ENCODE measurements around the gene MMP10. TPM values are rescaled to one million over a fixed set of nuclear protein-coding genes. Genes with fewer than 3 reads are reported as not detected.

Gene MMP10
- total and polyA plus RNA-seq, 10 donors = 0.06 to 0.79 (median 0.50) TPM; not detected in 5

DNA sequence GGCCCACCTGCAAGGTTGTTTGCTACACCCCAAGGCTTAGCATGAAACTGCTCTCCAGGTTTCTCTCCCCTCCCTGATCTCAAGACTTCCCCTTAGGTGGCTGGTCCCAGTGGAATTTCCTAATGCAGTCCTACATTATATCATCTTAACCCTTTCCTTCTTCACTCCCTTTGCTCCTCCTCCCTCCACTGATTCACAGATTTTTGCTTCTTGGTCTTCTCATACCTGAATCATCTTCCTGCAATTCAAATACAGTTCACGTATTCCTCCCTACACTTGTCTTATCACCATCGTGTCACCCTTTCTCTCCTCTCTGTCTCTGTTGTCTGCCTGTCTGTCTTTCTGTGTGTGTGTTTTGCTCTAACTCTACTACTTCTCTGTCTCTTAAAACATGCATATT is 17.0 kb downstream of the MMP10 start:
- WGBS, 5 donors = 74 to 91% (median 84%) methylated on average over 2 of the region's 2 CpGs
- Histone ChIP-seq H3K9me3 (no peaks in the 10 kb centered on the region), H3K36me3 (no peaks in the 10 kb centered on the region), H3K27ac (no peak overlapping the region), H3K4me3 (no peak overlapping the region), H3K27me3 (replicated peaks in 1 of 7) (peaks cover 0 to 6% (median 0%) of the 10 kb centered on the region in 7 donors), H3K4me1 (no peaks in the 10 kb centered on the region)
- no peak for TF ChIP-seq CTCF (IDR thresholded peaks at IDR 0.05 in 8 of 11, conservative IDR thresholded peaks at IDR 0.05 in 3 of 11)
- TF ChIP-seq POLR2AphosphoS5 (IDR thresholded peaks at IDR 0.05) = no peak
- TF ChIP-seq POLR2A (IDR thresholded peaks at IDR 0.05) = no peak
- intact Hi-C loops (cut with DNase I; ENCODE audit: low total_unique reads) = no loop called here
- no peak for DNase-seq

- Histone ChIP-seq H3K27ac (no peak overlapping the region), H3K9me3 (no peaks in the 10 kb centered on the region), H3K36me3 (no peaks in the 10 kb centered on the region), H3K4me1 (peaks cover 0 to 9% (median 3%) of the 10 kb centered on the region in 6 donors), H3K27me3 (replicated peaks in 1 of 7) (peaks cover 0 to 6% (median 0%) of the 10 kb centered on the region in 7 donors), H3K4me3 (no peak overlapping the region)
- no peak for DNase-seq
- no peak for TF ChIP-seq CTCF (IDR thresholded peaks at IDR 0.05 in 8 of 11, conservative IDR thresholded peaks at IDR 0.05 in 3 of 11)
- TF ChIP-seq POLR2A (IDR thresholded peaks at IDR 0.05) = no peak
- no peak for TF ChIP-seq POLR2AphosphoS5 (IDR thresholded peaks at IDR 0.05)
- intact Hi-C loops (cut with DNase I; ENCODE audit: low total_unique reads) = no loop called here
- 54 to 79% (median 58%) methylated on average over 2 of the region's 2 CpGs for WGBS, 5 donors
Observed at GRCh38 chr11:102762361-102762767, 18.1 kb downstream of the MMP10 start.

DNA sequence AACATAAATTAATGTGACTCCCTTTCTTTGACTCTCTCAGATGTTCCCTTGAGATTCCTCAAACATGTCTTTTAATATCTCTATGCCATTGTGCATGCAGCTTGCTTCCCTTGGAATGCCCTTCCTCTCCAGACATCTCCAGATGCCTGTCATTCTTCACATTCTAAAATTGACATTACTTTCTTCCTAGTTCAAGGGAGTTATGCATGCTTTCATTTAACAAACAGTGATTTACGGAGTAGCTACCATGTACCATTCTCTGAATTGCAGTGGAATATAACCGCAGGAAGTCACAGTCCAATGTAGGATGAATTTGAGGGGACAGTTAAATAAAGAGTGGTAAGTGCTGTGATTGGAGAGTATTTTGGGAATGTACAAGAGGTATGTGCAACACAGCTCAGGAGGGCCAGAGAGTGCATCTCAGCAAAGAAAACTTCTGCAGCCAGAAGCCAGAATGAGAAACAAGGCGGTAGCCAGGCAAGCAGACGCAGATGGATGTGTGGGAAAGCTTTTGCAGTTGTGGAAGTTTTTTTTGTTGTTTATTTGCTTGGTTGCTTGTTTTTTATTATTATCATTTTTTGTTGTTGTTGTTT is 18.7 kb downstream of the MMP10 start:
- intact Hi-C loops (cut with DNase I; ENCODE audit: low total_unique reads) = no loop called here
- 73 to 89% (median 83%) methylated on average over 4 of the region's 4 CpGs for WGBS, 5 donors
- Histone ChIP-seq H3K9me3 (no peaks in the 10 kb centered on the region), H3K4me1 (peaks cover 0 to 9% (median 3%) of the 10 kb centered on the region in 6 donors), H3K4me3 (no peak overlapping the region), H3K36me3 (no peaks in the 10 kb centered on the region), H3K27ac (no peak overlapping the region), H3K27me3 (replicated peaks in 1 of 7) (peaks cover 0 to 6% (median 0%) of the 10 kb centered on the region in 7 donors)
- TF ChIP-seq POLR2AphosphoS5 (IDR thresholded peaks at IDR 0.05) = no peak
- no peak for DNase-seq

- peaks cover 0 to 9% (median 3%) of the 10 kb centered on the region in 6 donors for H3K4me1 ChIP-seq
- H3K27ac ChIP-seq = no peak overlapping the region
- DNase-seq = no peak
- no peaks in the 10 kb centered on the region for H3K36me3 ChIP-seq
- H3K4me3 ChIP-seq = no peak overlapping the region
- TF ChIP-seq POLR2A (IDR thresholded peaks at IDR 0.05) (no peak), CTCF (IDR thresholded peaks at IDR 0.05 in 8 of 11, conservative IDR thresholded peaks at IDR 0.05 in 3 of 11) (no peak), POLR2AphosphoS5 (IDR thresholded peaks at IDR 0.05) (no peak)
- H3K9me3 ChIP-seq = no peaks in the 10 kb centered on the region
- intact Hi-C loops (cut with DNase I; ENCODE audit: low total_unique reads) = no loop called here
- WGBS, 5 donors = 46 to 61% (median 52%) methylated on average over 4 of the region's 4 CpGs
- H3K27me3 ChIP-seq (replicated peaks in 1 of 7) = peaks cover 0 to 10% (median 0%) of the 10 kb centered on the region in 7 donors
Observed at GRCh38 chr11:102760344-102761035, 19.9 kb downstream of the MMP10 start.
